Measurements from ENCODE around the gene CSNK1G2. TPM values are rescaled to one million over a fixed set of nuclear protein-coding genes. Genes with fewer than 3 reads are reported as not detected.

Gene CSNK1G2
- polyA plus RNA-seq, 10 donors: 27.5 to 50.2 (median 36.4) TPM

- no peak for DNase-seq
Measured at GRCh38 chr19:1914826-1915341, 26.1 kb upstream of the CSNK1G2 start.

DNA sequence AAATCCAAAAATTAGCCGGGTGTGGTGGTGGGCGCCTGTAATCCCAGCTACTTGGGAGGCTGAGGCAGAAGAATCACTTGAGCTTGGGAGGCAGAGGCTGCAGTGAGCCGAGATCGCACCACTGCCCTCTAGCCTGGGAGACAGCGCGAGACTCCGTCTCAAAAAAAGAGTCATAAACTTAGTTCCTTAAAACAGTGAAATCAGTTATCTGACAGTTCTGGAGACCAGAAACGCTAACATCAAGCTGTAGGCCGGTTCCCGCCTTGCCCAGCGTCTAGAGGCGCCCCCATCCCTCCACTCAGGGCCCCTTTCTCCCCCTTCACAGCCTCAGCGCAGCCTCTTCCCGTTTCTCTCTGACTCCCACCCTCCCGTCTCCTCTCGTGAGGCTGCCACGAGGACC is 23.8 kb upstream of the CSNK1G2 start:
- no peak for DNase-seq

DNA sequence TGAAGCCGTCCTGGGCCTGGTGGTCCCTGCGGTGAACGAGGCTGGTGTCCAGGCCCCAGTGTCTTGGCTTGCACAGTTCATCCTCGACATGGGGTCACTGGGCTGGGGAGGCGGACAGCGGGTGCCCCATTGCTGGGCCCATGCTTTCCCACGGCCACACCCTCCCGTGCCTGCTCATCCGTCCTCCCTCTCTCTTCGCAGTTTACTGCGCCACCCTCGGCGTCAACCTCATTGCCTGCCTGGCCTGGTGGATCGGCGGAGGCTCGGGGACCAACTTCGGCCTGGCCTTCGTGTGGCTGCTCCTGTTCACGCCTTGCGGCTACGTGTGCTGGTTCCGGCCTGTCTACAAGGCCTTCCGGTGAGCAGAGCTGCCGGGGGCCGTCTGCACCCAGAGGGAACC is 23.0 kb upstream of the CSNK1G2 start:
- DNase-seq: no peak

DNA sequence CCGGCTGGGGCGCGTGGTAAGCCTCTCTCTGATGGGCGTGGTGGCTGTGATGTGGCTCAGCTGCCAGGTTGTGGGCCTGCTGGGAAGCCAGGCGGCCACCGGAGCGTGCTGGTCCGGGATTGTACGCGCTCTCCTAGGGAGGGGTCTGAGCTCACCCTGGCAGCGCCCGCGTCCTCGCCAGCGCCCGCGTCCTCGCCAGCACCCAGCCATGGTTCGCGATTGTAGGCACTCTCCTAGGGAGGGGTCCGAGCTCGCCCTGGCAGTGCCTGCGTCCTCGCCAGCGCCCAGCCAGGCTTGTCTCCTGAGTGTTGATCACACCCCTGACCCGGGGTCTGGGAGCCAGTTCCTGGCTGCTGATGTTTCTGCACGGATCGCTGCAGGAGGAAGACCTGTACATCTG is 22.0 kb upstream of the CSNK1G2 start:
- no peak for DNase-seq

- DNase-seq: no peak
Measured at GRCh38 chr19:1920644-1921043, 20.3 kb upstream of the CSNK1G2 start.

- no peak for DNase-seq
Measured at GRCh38 chr19:1921326-1921725, 19.6 kb upstream of the CSNK1G2 start.

GRCh38 chr19:1921825-1922224 is 19.1 kb upstream of the CSNK1G2 start:
- DNase-seq: no peak

DNA sequence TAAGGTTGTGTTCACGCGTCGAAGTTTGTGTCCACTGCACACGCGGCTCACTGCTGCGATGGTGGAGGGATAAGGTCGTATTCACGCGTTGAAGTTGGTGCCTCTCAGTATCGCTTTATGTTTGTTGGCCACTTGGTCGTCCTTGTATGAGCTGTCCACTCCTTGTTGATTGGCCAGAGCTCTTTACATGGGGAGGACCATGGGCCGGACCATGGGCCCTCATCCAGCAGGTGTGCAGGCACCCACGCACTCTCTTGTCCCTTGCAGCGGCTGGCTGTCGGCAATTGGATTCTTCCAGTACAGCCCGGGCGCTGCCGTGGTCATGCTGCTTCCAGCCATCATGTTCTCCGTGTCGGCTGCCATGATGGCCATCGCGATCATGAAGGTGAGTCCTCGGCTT is 18.2 kb upstream of the CSNK1G2 start:
- no peak for DNase-seq

- DNase-seq: no peak
Measured at GRCh38 chr19:1923319-1923718, 17.7 kb upstream of the CSNK1G2 start.

DNA sequence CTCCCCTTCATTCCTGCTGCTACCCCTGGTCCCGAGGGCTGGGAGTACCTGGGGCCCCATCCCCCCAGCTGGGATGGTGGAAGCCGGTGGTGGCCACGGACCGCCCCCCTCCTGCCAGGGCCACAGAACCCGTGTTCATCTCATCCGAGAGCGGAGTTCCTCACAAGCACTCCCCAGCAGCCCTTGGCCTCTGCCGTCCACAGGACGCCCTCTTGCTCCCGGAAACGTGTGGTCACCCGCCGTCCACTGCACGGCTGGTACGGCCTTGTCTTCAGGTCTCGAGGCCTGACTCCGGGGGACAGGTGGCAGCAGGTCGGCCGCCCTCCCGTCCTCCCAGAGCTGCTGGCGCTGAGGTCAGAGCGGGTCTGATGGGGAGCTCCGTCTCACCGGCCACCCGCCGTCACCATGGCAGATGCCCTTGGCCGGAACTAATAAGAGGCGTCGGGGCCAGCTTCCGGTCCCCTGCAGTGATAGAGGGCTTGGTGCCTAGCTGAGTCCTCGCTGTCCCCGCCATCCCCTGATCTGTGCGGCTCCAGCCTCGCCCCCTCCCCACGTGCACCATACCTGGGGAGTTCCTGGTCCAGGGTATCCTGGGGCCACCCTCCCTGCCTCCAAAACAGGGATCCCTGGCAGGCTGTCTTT is 16.5 kb upstream of the CSNK1G2 start:
- no peak for DNase-seq

- DNase-seq: no peak
Measured at GRCh38 chr19:1925544-1925943, 15.4 kb upstream of the CSNK1G2 start.

DNA sequence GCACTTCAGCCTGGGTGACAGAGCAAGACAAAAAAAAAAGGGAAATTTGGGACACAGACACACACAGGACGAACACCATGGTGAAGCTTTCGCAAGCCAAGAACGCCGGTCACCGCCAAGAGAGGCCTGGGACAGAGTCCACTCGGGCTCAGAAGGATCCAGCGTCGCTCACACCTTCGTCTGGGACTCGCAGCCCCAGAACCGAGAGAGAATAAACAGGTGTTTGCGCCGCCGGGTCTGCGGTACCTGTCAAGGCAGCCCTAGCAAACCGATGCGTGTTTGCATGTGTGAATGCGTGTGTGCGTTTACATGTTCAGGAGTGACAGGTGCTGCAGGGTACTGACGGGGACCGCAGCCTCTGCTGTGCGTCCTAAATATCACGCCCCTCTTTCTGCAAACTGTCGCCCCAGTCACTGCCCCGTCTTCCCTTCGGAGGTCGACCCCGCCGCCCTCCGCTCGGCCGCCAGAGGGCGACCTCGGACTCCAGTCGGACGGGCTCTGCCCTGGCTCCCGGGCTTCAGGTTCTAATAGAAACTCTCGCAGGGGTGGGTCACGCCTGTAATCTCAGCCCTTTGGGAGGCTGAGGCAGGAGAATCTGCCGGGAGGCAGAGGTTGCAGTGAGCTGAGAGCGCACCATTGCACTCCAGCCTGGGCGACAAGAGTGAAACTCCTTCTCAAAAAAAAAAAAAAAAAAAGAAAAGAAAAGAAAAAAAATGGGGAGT is 11.8 kb upstream of the CSNK1G2 start:
- DNase-seq: peak; percentile 57 to 86 (median 72)

DNA sequence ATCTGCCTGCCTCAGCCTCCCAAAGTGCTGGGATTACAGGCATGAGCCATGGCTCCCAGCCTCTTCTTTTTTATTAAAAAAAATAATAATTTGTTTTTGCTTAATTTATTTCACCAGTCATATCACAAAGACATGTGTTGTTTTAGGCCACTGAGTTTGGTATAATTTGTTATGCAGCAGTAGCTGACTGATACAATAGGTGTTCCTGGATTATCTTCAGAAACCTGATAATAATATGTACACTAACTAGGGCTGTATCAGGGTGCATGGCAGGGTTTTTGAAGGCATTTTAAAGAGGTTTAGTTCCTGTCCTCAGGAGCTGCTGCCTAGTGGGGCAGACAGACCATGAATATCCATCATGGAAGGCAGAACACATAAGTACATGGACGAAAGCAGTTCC is 9.5 kb upstream of the CSNK1G2 start:
- DNase-seq: no peak

DNA sequence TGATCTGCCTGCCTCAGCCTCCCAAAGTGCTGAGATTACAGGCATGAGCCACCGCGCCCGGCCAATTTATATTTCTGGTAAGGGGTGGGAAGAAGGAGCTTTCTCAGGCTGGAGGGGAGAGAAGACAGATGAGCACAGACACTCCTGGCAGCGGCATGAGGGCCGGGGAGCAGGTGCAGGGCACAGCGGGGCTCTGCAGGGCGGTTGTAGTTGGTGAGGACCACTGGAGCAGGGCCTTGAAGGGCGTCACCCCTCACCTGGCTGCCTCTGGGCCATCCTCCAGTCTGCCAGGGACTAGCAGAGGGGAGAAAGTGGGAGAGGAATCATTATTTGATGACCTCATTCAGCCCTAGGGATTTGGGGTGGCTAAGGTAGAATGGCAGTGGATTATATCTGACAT is 8.6 kb upstream of the CSNK1G2 start:
- DNase-seq: no peak

GRCh38 chr19:1933244-1933643 is 7.7 kb upstream of the CSNK1G2 start:
- no peak for DNase-seq

DNA sequence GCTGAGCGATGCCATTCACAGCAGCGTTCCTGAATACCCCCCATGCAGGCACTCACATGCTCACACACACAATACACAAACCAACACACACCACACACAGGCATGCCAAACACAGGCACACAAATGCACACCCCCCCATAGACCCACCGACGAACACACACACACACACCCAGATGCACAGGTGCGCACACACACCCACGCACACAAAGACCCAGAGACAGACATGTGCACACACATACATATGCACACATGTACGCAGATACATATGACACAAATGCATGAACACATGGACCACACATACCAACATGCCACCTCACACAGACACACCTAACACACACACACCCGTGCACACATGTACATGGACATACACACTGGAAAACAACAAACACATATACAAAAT is 7.0 kb upstream of the CSNK1G2 start:
- no peak for DNase-seq

- peak; percentile 28 to 56 (median 42) for DNase-seq
Measured at GRCh38 chr19:1935484-1936208, 5.3 kb upstream of the CSNK1G2 start.

DNA sequence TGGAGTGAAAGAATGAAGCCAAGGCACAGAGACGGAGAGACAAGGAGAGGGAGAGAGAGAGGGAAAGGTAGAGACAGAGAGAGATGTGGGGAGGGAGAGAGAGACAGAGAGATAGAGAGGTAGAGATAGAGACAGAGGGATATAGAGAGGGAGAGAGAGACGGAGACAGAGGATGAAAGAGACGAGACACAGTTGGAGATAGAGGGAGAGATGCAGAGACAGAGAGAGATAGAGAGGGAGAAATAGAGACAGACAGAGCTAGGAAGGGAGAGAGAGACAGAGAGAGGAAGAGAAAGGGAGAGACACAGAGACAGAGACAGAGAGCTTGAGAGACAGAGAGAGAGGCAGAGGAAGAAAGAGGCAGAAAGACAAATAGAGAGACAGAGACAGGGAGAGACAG is 4.5 kb upstream of the CSNK1G2 start:
- no peak for DNase-seq

GRCh38 chr19:1936916-1937610 is 3.9 kb upstream of the CSNK1G2 start:
- no peak for DNase-seq

DNA sequence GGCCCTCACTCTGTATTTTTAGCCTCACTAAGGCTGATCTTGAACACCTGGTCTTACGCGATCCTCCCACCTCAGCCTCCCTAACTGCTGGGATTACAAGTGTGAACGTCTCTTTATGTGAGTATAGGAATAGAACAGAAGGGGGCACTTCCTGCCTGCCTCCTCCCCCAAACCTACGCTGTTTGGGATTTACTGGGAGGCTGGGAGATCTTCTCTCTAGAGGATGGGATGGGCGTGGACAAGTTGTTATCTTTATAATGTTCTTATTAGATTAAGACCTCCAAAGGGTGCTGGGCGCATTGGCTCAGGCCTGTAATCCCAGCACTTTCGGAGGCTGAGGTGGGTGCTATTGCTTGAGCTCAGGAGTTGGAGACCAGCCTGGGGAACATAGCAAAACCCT is 2.9 kb upstream of the CSNK1G2 start:
- no peak for DNase-seq

GRCh38 chr19:1942078-1942933 is 1.3 kb downstream of the CSNK1G2 start:
- peak; percentile 43 to 83 (median 73) for DNase-seq

Data from muscle of back (tissue), 11 donors.